ENCODE data around the gene PANK2.

- TF ChIP-seq EZH2 (IDR thresholded peaks at IDR 0.05; ENCODE audit: low read length, missing control alignments) (no peak), CTCF (conservative IDR thresholded peaks at IDR 0.05 in 1 of 2, IDR thresholded peaks at IDR 0.05 in 1 of 2; ENCODE audit: low read depth in 1 of 2, low read length in 2 of 2) (no peak)
Measured at GRCh38 chr20:3873507-3873906, 15.7 kb upstream of the PANK2 start.
